ENCODE data around the gene SMCO2. TPM values are rescaled to one million over a fixed set of nuclear protein-coding genes. Genes with fewer than 3 reads are reported as not detected.

The SMCO2 gene
- total RNA-seq = 0.13 and 0.14 TPM in 2 replicates

GRCh38 chr12:27446436-27446835, at the start of gene SMCO2:
Gene SMCO2, plus strand, starts transcription at chr12:27446736. Its CDS starts 23,896 bp downstream, at chr12:27470632.
- DNase-seq (ENCODE audit: low read depth, low spot score) = no peak

GRCh38 chr12:27398466-27398865, 48.1 kb upstream of the SMCO2 start:
- no peak for DNase-seq (ENCODE audit: low read depth, low spot score)

- DNase-seq (ENCODE audit: low read depth, low spot score) = no peak
Observed at GRCh38 chr12:27399074-27399473, 47.5 kb upstream of the SMCO2 start.

GRCh38 chr12:27400856-27401354, 45.6 kb upstream of the SMCO2 start:
- no peak for DNase-seq (ENCODE audit: low read depth, low spot score)

GRCh38 chr12:27412047-27412446, 34.5 kb upstream of the SMCO2 start:
- DNase-seq (ENCODE audit: low read depth, low spot score) = no peak

- no peak for DNase-seq (ENCODE audit: low read depth, low spot score)
Observed at GRCh38 chr12:27422697-27423096, 23.8 kb upstream of the SMCO2 start.

- peak; percentile 24 for DNase-seq (ENCODE audit: low read depth, low spot score)
Observed at GRCh38 chr12:27424631-27425230, 21.8 kb upstream of the SMCO2 start.

- DNase-seq (ENCODE audit: low read depth, low spot score) = no peak
Observed at GRCh38 chr12:27425306-27425705, 21.2 kb upstream of the SMCO2 start.

GRCh38 chr12:27426743-27427487, 19.6 kb upstream of the SMCO2 start:
- DNase-seq (ENCODE audit: low read depth, low spot score) = no peak

GRCh38 chr12:27427824-27428223, 18.7 kb upstream of the SMCO2 start:
- no peak for DNase-seq (ENCODE audit: low read depth, low spot score)

GRCh38 chr12:27428466-27428865, 18.1 kb upstream of the SMCO2 start:
- no peak for DNase-seq (ENCODE audit: low read depth, low spot score)

- no peak for DNase-seq (ENCODE audit: low read depth, low spot score)
Observed at GRCh38 chr12:27429606-27430005, 16.9 kb upstream of the SMCO2 start.

- DNase-seq (ENCODE audit: low read depth, low spot score) = no peak
Observed at GRCh38 chr12:27431185-27431584, 15.4 kb upstream of the SMCO2 start.

GRCh38 chr12:27434673-27435565, 11.6 kb upstream of the SMCO2 start:
- DNase-seq (ENCODE audit: low read depth, low spot score) = no peak

- no peak for DNase-seq (ENCODE audit: low read depth, low spot score)
Observed at GRCh38 chr12:27436029-27436428, 10.5 kb upstream of the SMCO2 start.

- no peak for DNase-seq (ENCODE audit: low read depth, low spot score)
Observed at GRCh38 chr12:27436768-27437167, 9.8 kb upstream of the SMCO2 start.

GRCh38 chr12:27437839-27438238, 8.7 kb upstream of the SMCO2 start:
- DNase-seq (ENCODE audit: low read depth, low spot score) = no peak

GRCh38 chr12:27447761-27448160, 1.2 kb downstream of the SMCO2 start:
- DNase-seq (ENCODE audit: low read depth, low spot score) = no peak

GRCh38 chr12:27449026-27449425, 2.5 kb downstream of the SMCO2 start:
- no peak for DNase-seq (ENCODE audit: low read depth, low spot score)

GRCh38 chr12:27449893-27450534, 3.5 kb downstream of the SMCO2 start:
- DNase-seq (ENCODE audit: low read depth, low spot score) = no peak

GRCh38 chr12:27451036-27451825, 4.7 kb downstream of the SMCO2 start:
- DNase-seq (ENCODE audit: low read depth, low spot score) = no peak

Data from pulmonary artery endothelial cell (primary cell).